ENCODE data around the gene AIM2.
A peak's percentile ranks its signal among the peaks of the same experiment; 100 is the strongest.
"Not testable (repeated sequence)": the region's sequence is repeated elsewhere in the genome, so short reads cannot be mapped to it uniquely, and the experiment has no call there.

Gene AIM2

DNA sequence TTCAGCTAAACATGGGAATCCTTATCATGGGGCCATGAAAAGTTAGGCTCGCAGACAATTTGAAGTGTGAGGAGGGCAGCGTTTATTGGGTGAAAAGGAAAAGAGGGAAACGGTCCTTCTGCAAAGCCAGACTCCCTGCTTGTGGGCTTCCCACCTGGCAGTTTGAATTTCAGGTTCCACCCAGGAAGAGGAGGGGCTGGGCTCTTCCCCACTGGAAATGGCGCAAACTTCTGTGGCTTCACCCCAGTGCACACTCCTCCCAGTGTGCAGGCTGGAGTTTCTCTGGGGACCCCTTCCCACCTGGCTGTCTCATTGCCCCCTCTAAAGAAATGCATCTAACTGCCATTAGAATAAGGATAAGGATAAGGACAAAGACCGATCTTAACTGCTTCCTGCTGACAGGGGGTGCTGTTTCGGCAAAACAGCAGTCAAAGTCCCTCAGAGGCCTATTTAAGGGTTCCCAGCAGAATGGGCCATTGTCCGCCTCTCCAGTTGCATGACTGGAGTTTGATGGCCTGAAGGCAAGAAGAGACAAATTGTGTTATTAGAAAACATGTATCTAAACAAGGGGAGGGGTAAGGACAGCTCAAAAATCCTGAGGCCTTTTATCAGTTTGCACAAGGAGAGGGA is 20.4 kb downstream of the AIM2 start:
- Histone ChIP-seq H3K9ac (ENCODE audit: low read length) (no peak overlapping the region), H3K27me3 (ENCODE audit: low read depth, low read length) (no peaks in the 10 kb centered on the region), H3K4me2 (ENCODE audit: low read length) (no peak overlapping the region), H4K20me1 (ENCODE audit: insufficient read depth, low read length) (no peaks in the 10 kb centered on the region), H3K27ac (ENCODE audit: low read length) (peak overlapping the region; percentile 44), H3K9me3 (ENCODE audit: insufficient read depth, low read length) (no peaks in the 10 kb centered on the region), H3K36me3 (replicated peaks; ENCODE audit: low read depth, low read length) (peaks cover 88% of the 10 kb centered on the region), H3K4me1 (ENCODE audit: low read length) (peaks cover 13% of the 10 kb centered on the region), H3K79me2 (ENCODE audit: low read length) (no peaks in the 10 kb centered on the region), H2AFZ (ENCODE audit: low read depth, low read length) (no peak overlapping the region), H3K4me3 (ENCODE audit: low read length) (no peak overlapping the region)
- TF ChIP-seq, protein P1, sequence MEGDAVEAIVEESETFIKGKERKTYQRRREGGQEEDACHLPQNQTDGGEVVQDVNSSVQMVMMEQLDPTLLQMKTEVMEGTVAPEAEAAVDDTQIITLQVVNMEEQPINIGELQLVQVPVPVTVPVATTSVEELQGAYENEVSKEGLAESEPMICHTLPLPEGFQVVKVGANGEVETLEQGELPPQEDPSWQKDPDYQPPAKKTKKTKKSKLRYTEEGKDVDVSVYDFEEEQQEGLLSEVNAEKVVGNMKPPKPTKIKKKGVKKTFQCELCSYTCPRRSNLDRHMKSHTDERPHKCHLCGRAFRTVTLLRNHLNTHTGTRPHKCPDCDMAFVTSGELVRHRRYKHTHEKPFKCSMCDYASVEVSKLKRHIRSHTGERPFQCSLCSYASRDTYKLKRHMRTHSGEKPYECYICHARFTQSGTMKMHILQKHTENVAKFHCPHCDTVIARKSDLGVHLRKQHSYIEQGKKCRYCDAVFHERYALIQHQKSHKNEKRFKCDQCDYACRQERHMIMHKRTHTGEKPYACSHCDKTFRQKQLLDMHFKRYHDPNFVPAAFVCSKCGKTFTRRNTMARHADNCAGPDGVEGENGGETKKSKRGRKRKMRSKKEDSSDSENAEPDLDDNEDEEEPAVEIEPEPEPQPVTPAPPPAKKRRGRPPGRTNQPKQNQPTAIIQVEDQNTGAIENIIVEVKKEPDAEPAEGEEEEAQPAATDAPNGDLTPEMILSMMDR (IDR thresholded peaks at IDR 0.05; ENCODE audit: low read depth, low read length): peak; percentile 49; the same call in 1 of the 2 replicates
- TF ChIP-seq EZH2phosphoT487 (IDR thresholded peaks at IDR 0.05; ENCODE audit: low read depth): no peak

GRCh38 chr1:159055181-159055641 is 21.4 kb downstream of the AIM2 start:
- Histone ChIP-seq H3K9ac (ENCODE audit: low read length) (no peak overlapping the region), H3K27me3 (ENCODE audit: low read depth, low read length) (no peaks in the 10 kb centered on the region), H3K4me1 (ENCODE audit: low read length) (peaks cover 13% of the 10 kb centered on the region), H3K4me3 (ENCODE audit: low read length) (no peak overlapping the region), H3K79me2 (ENCODE audit: low read length) (no peaks in the 10 kb centered on the region), H3K27ac (ENCODE audit: low read length) (peak overlapping the region; percentile 44), H3K9me3 (ENCODE audit: insufficient read depth, low read length) (no peaks in the 10 kb centered on the region), H2AFZ (ENCODE audit: low read depth, low read length) (no peak overlapping the region), H3K36me3 (replicated peaks; ENCODE audit: low read depth, low read length) (peaks cover 87% of the 10 kb centered on the region), H3K4me2 (ENCODE audit: low read length) (no peak overlapping the region), H4K20me1 (ENCODE audit: insufficient read depth, low read length) (no peaks in the 10 kb centered on the region)
- TF ChIP-seq, protein P1 (IDR thresholded peaks at IDR 0.05; ENCODE audit: low read depth, low read length): no peak; the same call in 1 of the 2 replicates
- no peak for TF ChIP-seq EZH2phosphoT487 (IDR thresholded peaks at IDR 0.05; ENCODE audit: low read depth)

DNA sequence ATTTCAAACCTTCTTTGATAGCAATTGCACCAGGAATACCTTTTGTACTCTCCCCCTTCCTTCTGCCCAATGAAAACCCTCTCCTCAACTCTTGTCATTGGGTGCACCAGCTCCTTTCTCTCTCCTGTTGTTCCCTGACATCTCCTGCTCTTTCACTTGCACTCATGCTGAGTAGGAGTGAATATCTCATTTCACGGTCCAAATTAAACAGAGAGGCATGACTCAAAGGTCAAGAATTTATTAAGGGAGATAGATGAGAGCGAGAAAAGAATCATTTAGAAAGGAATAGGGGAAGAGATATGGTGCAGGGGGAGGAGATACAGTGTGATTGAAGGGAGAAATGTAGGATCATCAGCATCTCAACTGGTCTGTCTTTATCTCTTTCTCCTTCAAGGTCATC is 22.1 kb downstream of the AIM2 start:
- Histone ChIP-seq H3K79me2 (ENCODE audit: low read length) (no peaks in the 10 kb centered on the region), H4K20me1 (ENCODE audit: insufficient read depth, low read length) (no peaks in the 10 kb centered on the region), H2AFZ (ENCODE audit: low read depth, low read length) (no peak overlapping the region), H3K9me3 (ENCODE audit: insufficient read depth, low read length) (no peaks in the 10 kb centered on the region), H3K27ac (ENCODE audit: low read length) (0 out of 2 replicates have a peak overlapping the region, but pooled peaks have one; percentile 44), H3K36me3 (replicated peaks; ENCODE audit: low read depth, low read length) (peaks cover 85% of the 10 kb centered on the region), H3K4me1 (ENCODE audit: low read length) (peaks cover 13% of the 10 kb centered on the region), H3K27me3 (ENCODE audit: low read depth, low read length) (no peaks in the 10 kb centered on the region), H3K4me2 (ENCODE audit: low read length) (no peak overlapping the region), H3K9ac (ENCODE audit: low read length) (no peak overlapping the region), H3K4me3 (ENCODE audit: low read length) (no peak overlapping the region)
- no peak for TF ChIP-seq EZH2phosphoT487 (IDR thresholded peaks at IDR 0.05; ENCODE audit: low read depth)
- TF ChIP-seq, protein P1 (IDR thresholded peaks at IDR 0.05; ENCODE audit: low read depth, low read length): no peak

DNA sequence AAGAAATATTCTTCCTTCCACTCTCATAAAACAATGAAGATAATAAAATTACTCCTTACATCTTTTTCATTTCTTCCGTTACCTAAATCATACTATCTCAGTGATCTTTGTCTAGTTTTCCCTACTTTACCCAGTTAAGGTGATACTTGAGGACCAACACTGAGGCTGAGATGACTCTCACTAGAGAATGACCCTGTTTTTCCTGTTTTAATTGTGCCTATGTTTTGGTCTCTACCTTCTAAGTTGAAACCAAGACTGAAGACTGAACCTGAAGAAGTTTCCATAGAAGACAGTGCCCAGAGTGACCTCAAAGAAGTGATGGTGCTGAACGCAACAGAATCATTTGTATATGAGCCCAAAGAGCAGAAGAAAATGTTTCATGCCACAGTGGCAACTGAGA is 25.1 kb downstream of the AIM2 start:
- no peaks in the 10 kb centered on the region for H3K79me2 ChIP-seq (ENCODE audit: low read length)
- peaks cover 69% of the 10 kb centered on the region for H3K36me3 ChIP-seq (replicated peaks; ENCODE audit: low read depth, low read length)
- TF ChIP-seq EZH2phosphoT487 (IDR thresholded peaks at IDR 0.05; ENCODE audit: low read depth): no peak
- TF ChIP-seq, protein P1 (IDR thresholded peaks at IDR 0.05; ENCODE audit: low read depth, low read length): no peak
- H4K20me1 ChIP-seq (ENCODE audit: insufficient read depth, low read length): no peaks in the 10 kb centered on the region
- H3K27me3 ChIP-seq (ENCODE audit: low read depth, low read length): no peaks in the 10 kb centered on the region
- peaks cover 13% of the 10 kb centered on the region for H3K4me1 ChIP-seq (ENCODE audit: low read length)
- no peak overlapping the region for H3K4me2 ChIP-seq (ENCODE audit: low read length)
- no peak overlapping the region for H3K9ac ChIP-seq (ENCODE audit: low read length)
- no peak overlapping the region for H2AFZ ChIP-seq (ENCODE audit: low read depth, low read length)
- H3K4me3 ChIP-seq (ENCODE audit: low read length): no peak overlapping the region
- H3K27ac ChIP-seq (ENCODE audit: low read length): no peak overlapping the region
- no peaks in the 10 kb centered on the region for H3K9me3 ChIP-seq (ENCODE audit: insufficient read depth, low read length)

DNA sequence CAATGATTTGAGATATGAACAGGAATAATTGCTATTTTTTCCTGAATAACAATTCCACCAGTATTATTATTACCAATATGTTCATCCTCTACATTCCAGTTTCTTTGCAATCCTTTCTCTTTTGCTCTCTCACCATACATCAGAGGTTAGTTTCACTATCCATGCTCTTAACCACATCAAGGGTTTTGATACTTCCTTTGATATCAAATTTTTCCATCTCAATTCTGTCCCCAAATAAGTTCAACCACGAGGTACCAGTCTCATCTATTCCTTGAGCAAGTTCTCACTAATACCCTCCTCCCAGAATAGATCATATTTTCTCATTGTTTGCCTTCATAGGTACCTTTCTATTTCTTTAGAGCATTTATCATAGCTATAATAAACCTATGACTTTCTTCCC is 30.1 kb downstream of the AIM2 start:
- H2AFZ ChIP-seq (ENCODE audit: low read depth, low read length); H3K27me3 ChIP-seq (ENCODE audit: low read depth, low read length); H3K4me3 ChIP-seq (ENCODE audit: low read length); H3K9me3 ChIP-seq (ENCODE audit: insufficient read depth, low read length); H3K4me1 ChIP-seq (ENCODE audit: low read length); H3K4me2 ChIP-seq (ENCODE audit: low read length); H3K9ac ChIP-seq (ENCODE audit: low read length); H4K20me1 ChIP-seq (ENCODE audit: insufficient read depth, low read length); H3K27ac ChIP-seq (ENCODE audit: low read length): not testable (repeated sequence)
- peaks cover 42% of the 10 kb centered on the region for H3K36me3 ChIP-seq (replicated peaks; ENCODE audit: low read depth, low read length)
- H3K79me2 ChIP-seq (ENCODE audit: low read length): peaks cover 11% of the 10 kb centered on the region

Data from OCI-LY3 (cell line).